T-helper 17 cell (primary cell): ENCODE measurements around the gene FTO. TPM values are rescaled to one million over a fixed set of nuclear protein-coding genes. Genes with fewer than 3 reads are reported as not detected.

Source experiments
- ATAC-seq: fragments of 150-1000 bp; cut with Tn5 transposase; 2 replicates; pipeline ENCODE4 v1.10.0; 2021; ENCODE audit warnings: mild to moderate bottlenecking, moderate library complexity
- DNase-seq, 3 donors: peaks; one replicate each; pipeline versions ENCODE4 v3.0.0 to v3.0.0-alpha.2; 2020 to 2021
- H3K9me3 ChIP-seq: one replicate; pipeline ENCODE4 v1.7.0; 2013; ENCODE audit warnings: low read length, mild to moderate bottlenecking; ENCODE audit not compliant: control insufficient read depth, poor library complexity, severe bottlenecking
- H3K27ac Mint-ChIP-seq: one replicate; pipeline ENCODE4 v1.8.0; 2022; ENCODE audit warnings: mild to moderate bottlenecking, moderate library complexity, mixed read lengths
- H3K27me3 Mint-ChIP-seq: one replicate; pipeline ENCODE4 v1.8.0; 2022; ENCODE audit warnings: mixed read lengths
- H3K36me3 Mint-ChIP-seq: one replicate; pipeline ENCODE4 v1.8.0; 2022; ENCODE audit warnings: low read depth, mixed read lengths
- H3K4me1 Mint-ChIP-seq: one replicate; pipeline ENCODE4 v1.8.0; 2022; ENCODE audit warnings: mild to moderate bottlenecking, mixed read lengths
- H3K4me3 Mint-ChIP-seq: one replicate; pipeline ENCODE4 v1.8.0; 2022; ENCODE audit warnings: mild to moderate bottlenecking, moderate library complexity, mixed read lengths
- total RNA-seq, 4 donors: library from RNA in 2 of 4; stranded (reverse) in 2 of 4; gene quantifications; one replicate each; pipeline ENCODE4 v1.2.3 and lab custom pipeline; 2022 to 2026

FTO gene
- total RNA-seq, 2 donors from 2014 or later: 53.0 to 53.3 TPM

DNA sequence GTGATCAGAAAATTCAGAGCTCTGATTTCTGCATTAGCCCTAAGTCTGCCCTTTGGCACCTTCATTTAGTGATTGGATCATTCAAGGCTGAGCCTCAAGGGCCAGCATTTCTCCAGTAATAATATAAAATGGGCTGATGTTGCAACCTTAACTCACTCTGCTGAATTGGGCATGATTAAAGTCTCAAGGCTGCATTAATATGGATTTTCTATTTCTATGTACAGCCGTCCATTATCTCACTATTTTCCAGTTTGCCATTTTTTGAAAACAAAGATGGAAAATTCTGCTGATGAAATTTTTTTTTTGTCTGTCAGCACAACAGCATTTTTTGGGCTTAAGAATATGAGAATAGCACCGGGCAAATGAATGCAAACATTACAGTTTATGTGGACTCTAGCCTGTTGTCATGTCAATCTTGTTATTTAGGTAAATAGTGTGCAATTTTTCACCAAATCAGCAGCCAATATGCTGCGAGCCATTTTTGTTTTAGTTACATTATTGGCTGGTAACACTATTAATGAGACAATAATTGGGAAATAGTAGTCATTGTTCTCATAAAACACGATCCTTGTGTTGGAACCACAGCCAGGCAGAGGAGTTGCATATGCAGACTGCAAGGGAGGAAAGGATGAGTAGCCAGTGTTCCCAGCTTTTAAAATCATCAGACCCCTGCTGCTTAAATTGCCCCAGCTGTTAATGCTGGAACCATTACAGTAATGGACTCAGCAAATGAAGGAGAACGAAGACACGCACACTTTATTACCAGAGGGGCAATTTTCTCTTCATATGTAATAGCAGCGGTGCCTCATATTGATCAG lies 10.5 kb downstream of the FTO start:
- H3K27me3 Mint-ChIP-seq: no peaks in the 10 kb centered on the region
- H3K36me3 Mint-ChIP-seq: peaks cover 2% of the 10 kb centered on the region
- no peak for DNase-seq
- H3K9me3 ChIP-seq: no peaks in the 10 kb centered on the region
- no peak overlapping the region for H3K27ac Mint-ChIP-seq
- ATAC-seq: no peak
- no peak overlapping the region for H3K4me3 Mint-ChIP-seq
- H3K4me1 Mint-ChIP-seq: peaks cover 36% of the 10 kb centered on the region

DNA sequence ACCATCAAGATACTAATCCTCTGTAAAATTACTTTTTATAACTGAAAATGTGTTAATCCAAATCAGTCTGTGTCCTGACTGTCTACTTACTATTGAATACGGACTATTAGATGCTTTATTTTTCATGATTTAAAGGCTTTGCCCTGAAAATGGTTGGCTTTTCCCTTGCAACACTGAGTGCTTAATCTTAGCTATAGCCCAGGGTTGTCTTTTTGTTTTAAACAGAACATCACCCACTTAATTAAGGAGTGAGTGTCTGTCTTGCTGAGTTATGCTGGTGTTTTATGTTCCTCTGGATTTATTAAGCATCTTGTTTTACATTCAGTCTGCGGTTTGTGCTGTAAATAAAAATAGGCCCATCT lies 11.0 kb downstream of the FTO start:
- peaks cover 2% of the 10 kb centered on the region for H3K36me3 Mint-ChIP-seq
- peaks cover 32% of the 10 kb centered on the region for H3K4me1 Mint-ChIP-seq
- H3K27me3 Mint-ChIP-seq: no peaks in the 10 kb centered on the region
- DNase-seq: no peak
- H3K9me3 ChIP-seq: no peaks in the 10 kb centered on the region
- no peak for ATAC-seq
- no peak overlapping the region for H3K4me3 Mint-ChIP-seq
- H3K27ac Mint-ChIP-seq: no peak overlapping the region

DNA sequence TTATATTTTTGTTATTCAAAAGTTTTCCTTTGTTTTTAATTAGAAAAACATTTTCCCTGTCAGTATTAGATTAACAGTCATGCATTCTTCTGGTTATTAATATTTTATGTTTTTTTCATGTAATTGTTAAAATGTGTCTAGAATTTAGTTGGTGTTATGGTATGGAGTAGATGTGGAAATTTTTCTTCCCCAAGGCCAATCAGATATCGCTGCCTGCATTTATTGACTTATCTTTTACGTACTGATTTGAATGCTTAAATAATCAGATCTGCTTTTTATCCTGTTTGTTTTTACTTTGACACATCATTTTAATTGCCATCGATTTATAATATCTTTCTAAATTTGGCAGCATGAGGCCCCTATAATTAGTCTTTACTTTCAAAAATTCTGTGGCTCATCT lies 13.6 kb downstream of the FTO start:
- H3K9me3 ChIP-seq: no peaks in the 10 kb centered on the region
- Mint-ChIP-seq H3K36me3 (peaks cover 2% of the 10 kb centered on the region), H3K27ac (no peak overlapping the region), H3K4me1 (peaks cover 31% of the 10 kb centered on the region), H3K27me3 (no peaks in the 10 kb centered on the region), H3K4me3 (no peak overlapping the region)
- DNase-seq: no peak
- no peak for ATAC-seq

GRCh38 chr16:53721017-53721416 lies 17.1 kb downstream of the FTO start:
- Mint-ChIP-seq H3K27me3 (no peaks in the 10 kb centered on the region), H3K27ac (peak overlapping the region; percentile 39), H3K4me1 (peaks cover 23% of the 10 kb centered on the region), H3K36me3 (no peaks in the 10 kb centered on the region), H3K4me3 (no peak overlapping the region)
- no peaks in the 10 kb centered on the region for H3K9me3 ChIP-seq
- DNase-seq: no peak
- no peak for ATAC-seq

GRCh38 chr16:53726625-53727024 lies 22.7 kb downstream of the FTO start:
- Mint-ChIP-seq H3K36me3 (peaks cover 3% of the 10 kb centered on the region), H3K4me1 (peaks cover 19% of the 10 kb centered on the region), H3K27me3 (no peaks in the 10 kb centered on the region), H3K4me3 (no peak overlapping the region), H3K27ac (no peak overlapping the region)
- ATAC-seq (no peak), DNase-seq (no peak)
- H3K9me3 ChIP-seq: no peaks in the 10 kb centered on the region

DNA sequence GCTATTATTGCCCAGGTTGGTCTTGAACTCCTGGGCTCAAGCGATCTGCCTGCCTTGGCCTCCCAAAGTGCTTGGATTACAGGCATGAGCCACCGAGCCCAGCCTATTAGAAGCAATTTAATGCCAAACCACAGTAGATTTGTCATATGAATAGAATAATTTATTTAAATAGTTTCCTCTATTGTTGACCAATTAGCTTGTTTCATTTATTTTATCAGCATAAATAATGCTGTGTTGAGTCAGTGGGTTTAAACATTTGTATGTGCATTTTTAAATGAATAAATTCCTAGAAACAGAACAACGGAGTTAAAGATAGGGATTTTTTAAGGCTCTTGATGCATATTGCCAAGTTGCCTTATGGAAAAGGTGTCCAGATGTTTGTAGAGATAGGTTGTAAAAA lies 26.7 kb downstream of the FTO start:
- no peaks in the 10 kb centered on the region for H3K27me3 Mint-ChIP-seq
- peaks cover 3% of the 10 kb centered on the region for H3K36me3 Mint-ChIP-seq
- no peak for DNase-seq
- no peak for ATAC-seq
- H3K27ac Mint-ChIP-seq: no peak overlapping the region
- peaks cover 23% of the 10 kb centered on the region for H3K4me1 Mint-ChIP-seq
- H3K9me3 ChIP-seq: no peaks in the 10 kb centered on the region
- no peak overlapping the region for H3K4me3 Mint-ChIP-seq

GRCh38 chr16:53732296-53732929 lies 28.5 kb downstream of the FTO start:
- H3K4me3 Mint-ChIP-seq: no peak overlapping the region
- ATAC-seq: no peak
- peaks cover 3% of the 10 kb centered on the region for H3K36me3 Mint-ChIP-seq
- no peak for DNase-seq
- H3K4me1 Mint-ChIP-seq: peaks cover 30% of the 10 kb centered on the region
- no peaks in the 10 kb centered on the region for H3K27me3 Mint-ChIP-seq
- no peak overlapping the region for H3K27ac Mint-ChIP-seq
- no peaks in the 10 kb centered on the region for H3K9me3 ChIP-seq

GRCh38 chr16:53734908-53735307 lies 31.0 kb downstream of the FTO start:
- no peak for DNase-seq
- H3K27me3 Mint-ChIP-seq: no peaks in the 10 kb centered on the region
- H3K4me1 Mint-ChIP-seq: peaks cover 27% of the 10 kb centered on the region
- H3K36me3 Mint-ChIP-seq: no peaks in the 10 kb centered on the region
- H3K27ac Mint-ChIP-seq: no peak overlapping the region
- ATAC-seq: no peak
- no peak overlapping the region for H3K4me3 Mint-ChIP-seq
- no peaks in the 10 kb centered on the region for H3K9me3 ChIP-seq

- peaks cover 30% of the 10 kb centered on the region for H3K4me1 Mint-ChIP-seq
- no peaks in the 10 kb centered on the region for H3K9me3 ChIP-seq
- no peaks in the 10 kb centered on the region for H3K36me3 Mint-ChIP-seq
- ATAC-seq: no peak
- H3K27me3 Mint-ChIP-seq: no peaks in the 10 kb centered on the region
- H3K27ac Mint-ChIP-seq: no peak overlapping the region
- DNase-seq: no peak
- H3K4me3 Mint-ChIP-seq: no peak overlapping the region
Observed at GRCh38 chr16:53736297-53736696, 32.3 kb downstream of the FTO start.

DNA sequence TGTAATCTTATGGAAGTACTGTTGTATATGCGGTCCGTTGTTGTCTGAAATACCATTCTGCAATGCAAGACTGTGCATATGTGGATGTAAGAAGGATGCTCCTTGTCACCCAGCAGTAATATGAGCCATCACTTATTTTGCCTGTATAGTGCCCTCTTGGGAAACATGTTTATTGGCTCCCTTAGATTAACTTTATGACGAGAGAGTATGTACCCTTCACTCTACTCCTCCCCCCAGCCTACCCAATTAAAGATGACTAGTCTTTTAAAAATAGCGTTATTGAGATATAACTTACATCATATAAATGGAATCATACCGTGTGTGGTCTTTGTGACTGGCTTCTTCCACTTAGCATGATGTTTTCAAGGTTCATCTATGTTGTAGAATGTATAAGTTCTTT lies 33.6 kb downstream of the FTO start:
- no peak overlapping the region for H3K4me3 Mint-ChIP-seq
- ATAC-seq (no peak), DNase-seq (no peak)
- H3K27me3 Mint-ChIP-seq: no peaks in the 10 kb centered on the region
- peaks cover 31% of the 10 kb centered on the region for H3K4me1 Mint-ChIP-seq
- no peak overlapping the region for H3K27ac Mint-ChIP-seq
- no peaks in the 10 kb centered on the region for H3K9me3 ChIP-seq
- H3K36me3 Mint-ChIP-seq: no peaks in the 10 kb centered on the region

DNA sequence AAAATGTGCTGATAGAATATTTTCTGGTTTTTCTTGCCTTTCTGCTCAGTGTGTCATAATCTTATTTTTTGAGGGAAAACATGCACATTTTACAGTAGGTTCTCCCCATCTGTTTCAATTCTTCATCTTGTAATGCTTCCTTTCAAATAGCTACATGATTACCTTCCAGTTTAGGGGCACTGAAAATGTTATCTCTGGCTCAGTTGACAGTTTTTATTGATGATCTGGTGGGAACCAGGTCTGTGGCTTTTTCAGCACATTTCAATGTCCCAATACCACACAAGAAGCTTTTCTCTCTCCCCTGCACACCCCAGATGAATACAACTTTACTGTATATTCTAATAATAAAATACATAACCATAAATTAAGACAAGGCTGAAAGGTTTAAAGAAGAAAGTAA lies 36.5 kb downstream of the FTO start:
- Mint-ChIP-seq H3K27me3 (no peaks in the 10 kb centered on the region), H3K4me1 (peaks cover 37% of the 10 kb centered on the region), H3K4me3 (no peak overlapping the region), H3K36me3 (no peaks in the 10 kb centered on the region), H3K27ac (no peak overlapping the region)
- DNase-seq (no peak), ATAC-seq (no peak)
- H3K9me3 ChIP-seq: no peaks in the 10 kb centered on the region

GRCh38 chr16:53740933-53741531 lies 37.1 kb downstream of the FTO start:
- no peak for DNase-seq
- peaks cover 35% of the 10 kb centered on the region for H3K4me1 Mint-ChIP-seq
- no peak overlapping the region for H3K27ac Mint-ChIP-seq
- no peak for ATAC-seq
- H3K27me3 Mint-ChIP-seq: no peaks in the 10 kb centered on the region
- no peak overlapping the region for H3K4me3 Mint-ChIP-seq
- no peaks in the 10 kb centered on the region for H3K36me3 Mint-ChIP-seq
- no peaks in the 10 kb centered on the region for H3K9me3 ChIP-seq

DNA sequence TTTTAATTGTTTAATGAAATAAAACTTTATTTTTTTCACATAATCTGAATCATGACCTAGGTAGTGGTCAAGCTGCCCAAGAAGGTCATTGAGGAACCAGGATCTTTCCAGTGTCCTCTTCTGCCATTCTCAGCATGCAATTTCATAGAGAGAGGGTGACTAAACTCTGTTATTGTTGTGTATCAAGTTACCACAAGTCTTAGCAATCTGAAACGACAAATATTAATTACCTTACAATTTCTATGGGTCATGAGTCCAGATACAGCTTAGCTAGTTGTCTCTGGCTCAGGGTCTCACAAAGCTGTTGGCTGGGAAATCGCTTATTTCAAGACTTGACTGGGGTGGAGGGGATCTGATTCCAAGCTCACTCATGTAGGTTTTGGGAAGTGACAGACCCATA lies 37.6 kb downstream of the FTO start:
- no peaks in the 10 kb centered on the region for H3K27me3 Mint-ChIP-seq
- ATAC-seq (no peak), DNase-seq (no peak)
- H3K4me3 Mint-ChIP-seq: no peak overlapping the region
- H3K9me3 ChIP-seq: no peaks in the 10 kb centered on the region
- H3K27ac Mint-ChIP-seq: no peak overlapping the region
- peaks cover 30% of the 10 kb centered on the region for H3K4me1 Mint-ChIP-seq
- H3K36me3 Mint-ChIP-seq: no peaks in the 10 kb centered on the region
